Left kidney (tissue), 1 donor: ENCODE results near the gene CYSTM1. TPM values are rescaled to one million over a fixed set of nuclear protein-coding genes. Genes with fewer than 3 reads are reported as not detected.

ENCODE experiments used
- polyA plus RNA-seq: library from polyadenylated mRNA; unstranded; fragments of 120-200 nt; gene quantifications from one replicate; pipeline ENCODE4 v1.2.1, GENCODE V29; 2013; ENCODE audit not compliant: insufficient read length

The CYSTM1 gene
- polyA plus RNA-seq, 1 donor: 54.2 TPM

Other genes starting within 250 kb of the CYSTM1 start
- 0.88 TPM for gene NRG2, start 131.9 kb upstream of the CYSTM1 start, polyA plus RNA-seq
- gene PURA, start 61.1 kb upstream of the CYSTM1 start, polyA plus RNA-seq: 13.0 TPM
- 8.0 TPM for gene IGIP, start 49.3 kb upstream of the CYSTM1 start, polyA plus RNA-seq
- 112 TPM for gene PFDN1, start 127.9 kb downstream of the CYSTM1 start, polyA plus RNA-seq
- gene HBEGF, start 171.4 kb downstream of the CYSTM1 start, polyA plus RNA-seq: 7.9 TPM
- gene SLC4A9, start 185.0 kb downstream of the CYSTM1 start, polyA plus RNA-seq: 26.9 TPM
- 162 TPM for gene ANKHD1, start 226.6 kb downstream of the CYSTM1 start, polyA plus RNA-seq